Left lung (tissue), 10 donors: Measurements from ENCODE around the gene IL17RD. TPM values are rescaled to one million over a fixed set of nuclear protein-coding genes. Genes with fewer than 3 reads are reported as not detected.

Experiments
- ATAC-seq: fragments of 200-7000 bp; cut with Tn5 transposase; one replicate; pipeline ENCODE4 v1.9.1; 2020; ENCODE audit warnings: moderate library complexity
- DNase-seq, 4 donors: peaks; one replicate each; pipeline ENCODE4 v3.0.0-alpha.2; 2013 to 2020
- H3K27ac ChIP-seq, 2 donors: fragments of 200-600 bp; sonication (generic) in 1 of 2; one replicate each; pipeline versions ENCODE4 v1.5.0 to v1.8.0; 2020 to 2021
- H3K27me3 ChIP-seq, 2 donors: fragments of 200-600 bp; sonication (generic) in 1 of 2; one replicate each; pipeline versions ENCODE4 v1.5.0 to v1.8.0; 2020 to 2021
- H3K36me3 ChIP-seq, 2 donors: fragments of 200-600 bp; sonication (generic) in 1 of 2; one replicate each; pipeline versions ENCODE4 v1.5.0 to v1.8.0; 2020 to 2021
- H3K4me1 ChIP-seq, 2 donors: fragments of 200-600 bp; one replicate each; pipeline ENCODE4 v1.8.0; 2021
- H3K4me3 ChIP-seq, 2 donors: fragments of 200-600 bp; sonication (generic) in 1 of 2; one replicate each; pipeline versions ENCODE4 v1.5.0 to v1.8.0; 2020 to 2021; ENCODE audit warnings: mild to moderate bottlenecking in 1 of 2
- H3K9me3 ChIP-seq, 2 donors: fragments of 200-600 bp; sonication (generic) in 1 of 2; one replicate each; pipeline versions ENCODE4 v1.5.0 to v1.8.0; 2020 to 2021
- CTCF ChIP-seq, 2 donors: fragments of 200-600 bp; sonication (generic) in 1 of 2; IDR thresholded peaks; one replicate each; pipeline versions ENCODE4 v1.5.0 to v1.8.0; 2021; ENCODE audit warnings: antibody characterized with exemption in 2 of 2
- intact Hi-C, 2 donors: fragments of 100-400 bp; cut with DNase I; formaldehyde crosslinking; loops; one replicate each; pipeline versions ENCODE4 v1.11.2 to v1.14.2; 2022
- polyA plus RNA-seq, 6 donors: library from polyadenylated mRNA; unstranded; fragments of 120-200 nt; gene quantifications; one replicate each; pipeline ENCODE4 v1.2.1, GENCODE V29; 2013; ENCODE audit not compliant: insufficient read length in 6 of 6
- total RNA-seq, 2 donors: library from RNA; stranded (reverse); fragmentation: NEBNext Ultra II Directional; extraction: Animal tissue kit (Norgen Biotek cat#: 25700); gene quantifications; one replicate each; pipeline ENCODE4 v1.2.1, GENCODE V29; 2021
- donor health status: DM: no; HTN: yes; CAD: no.
- donor health status: DM: no; HTN: no; CAD: no.

IL17RD gene
- total and polyA plus RNA-seq, 8 donors: 1.1 to 14.3 (median 11.1) TPM

GRCh38 chr3:57094575-57094974 is 70.6 kb downstream of the IL17RD start:
- DNase-seq: peak in 2 of 4 donors; percentile 42 to 57
- Histone ChIP-seq H3K36me3 (no peaks in the 10 kb centered on the region), H3K4me3 (no peak overlapping the region), H3K27me3 (no peaks in the 10 kb centered on the region), H3K9me3 (no peaks in the 10 kb centered on the region), H3K27ac (no peak overlapping the region), H3K4me1 (no peaks in the 10 kb centered on the region)
- ATAC-seq: no peak
- intact Hi-C loops: loop anchor here in 1 of 2 donors (10.0 kb wide), 1 partner anchor 130 kb away; the partner anchor contains the start of gene APPL1
- TF ChIP-seq CTCF (IDR thresholded peaks at IDR 0.05): no peak

- H3K36me3 ChIP-seq: no peaks in the 10 kb centered on the region
- H3K27me3 ChIP-seq: no peaks in the 10 kb centered on the region
- intact Hi-C loops: loop anchor here in 1 of 2 donors (10.0 kb wide), 1 partner anchor 131 kb away; the partner anchor contains the start of gene APPL1
- DNase-seq: no peak
- no peak overlapping the region for H3K4me3 ChIP-seq
- H3K9me3 ChIP-seq: no peaks in the 10 kb centered on the region
- ATAC-seq: no peak
- no peak overlapping the region for H3K27ac ChIP-seq
- H3K4me1 ChIP-seq: no peaks in the 10 kb centered on the region
- no peak for TF ChIP-seq CTCF (IDR thresholded peaks at IDR 0.05)
These were observed 71.1 kb downstream of the IL17RD start for GRCh38 chr3:57093971-57094535.

GRCh38 chr3:57093489-57093888 is 71.7 kb downstream of the IL17RD start:
- H3K27ac ChIP-seq: no peak overlapping the region

GRCh38 chr3:57091521-57092273 is 73.5 kb downstream of the IL17RD start:
- TF ChIP-seq CTCF (IDR thresholded peaks at IDR 0.05): no peak
- intact Hi-C loops: loop anchor here in 1 of 2 donors (10.0 kb wide), 1 partner anchor 133 kb away; the partner anchor contains the start of gene APPL1

More at GRCh38 chr3:57093489-57093888, 71.7 kb downstream of the IL17RD start:
- no peak for TF ChIP-seq CTCF (IDR thresholded peaks at IDR 0.05)
- H3K9me3 ChIP-seq: no peaks in the 10 kb centered on the region
- H3K4me1 ChIP-seq: no peaks in the 10 kb centered on the region
- no peak for DNase-seq
- ATAC-seq: no peak
- no peaks in the 10 kb centered on the region for H3K27me3 ChIP-seq
- H3K4me3 ChIP-seq: no peak overlapping the region
- no peaks in the 10 kb centered on the region for H3K36me3 ChIP-seq
- intact Hi-C loops: loop anchor here in 1 of 2 donors (10.0 kb wide), 1 partner anchor 131 kb away; the partner anchor contains the start of gene APPL1

GRCh38 chr3:57089043-57089442 is 76.1 kb downstream of the IL17RD start:
- intact Hi-C loops: no loop called here
- DNase-seq (no peak), ATAC-seq (no peak)
- Histone ChIP-seq H3K4me1 (no peaks in the 10 kb centered on the region), H3K27me3 (no peaks in the 10 kb centered on the region), H3K9me3 (no peaks in the 10 kb centered on the region), H3K27ac (no peak overlapping the region), H3K4me3 (no peak overlapping the region), H3K36me3 (no peaks in the 10 kb centered on the region)
- TF ChIP-seq CTCF (IDR thresholded peaks at IDR 0.05): no peak

More at GRCh38 chr3:57091521-57092273, 73.5 kb downstream of the IL17RD start:
- no peak for DNase-seq
- H3K27ac ChIP-seq: no peak overlapping the region
- peak; percentile 37 for ATAC-seq
- H3K27me3 ChIP-seq: no peaks in the 10 kb centered on the region
- H3K9me3 ChIP-seq: no peaks in the 10 kb centered on the region
- H3K4me3 ChIP-seq: no peak overlapping the region
- H3K4me1 ChIP-seq: no peaks in the 10 kb centered on the region
- no peaks in the 10 kb centered on the region for H3K36me3 ChIP-seq
